CD4-positive, alpha-beta T cell treated with Interleukin-6 at 100 ng/mL for 8 hours (primary cell): ENCODE data around the gene ZBTB40.

Source experiments
- DNase-seq: peaks from one replicate; pipeline ENCODE4 v3.0.0-alpha.2; 2020; ENCODE audit warnings: mixed read lengths, low spot score

Gene ZBTB40

GRCh38 chr1:22465671-22466070, 14.0 kb downstream of the ZBTB40 start:
- DNase-seq, result no peak

- DNase-seq, result no peak
These were observed 18.6 kb downstream of the ZBTB40 start for GRCh38 chr1:22470227-22470626.

DNA sequence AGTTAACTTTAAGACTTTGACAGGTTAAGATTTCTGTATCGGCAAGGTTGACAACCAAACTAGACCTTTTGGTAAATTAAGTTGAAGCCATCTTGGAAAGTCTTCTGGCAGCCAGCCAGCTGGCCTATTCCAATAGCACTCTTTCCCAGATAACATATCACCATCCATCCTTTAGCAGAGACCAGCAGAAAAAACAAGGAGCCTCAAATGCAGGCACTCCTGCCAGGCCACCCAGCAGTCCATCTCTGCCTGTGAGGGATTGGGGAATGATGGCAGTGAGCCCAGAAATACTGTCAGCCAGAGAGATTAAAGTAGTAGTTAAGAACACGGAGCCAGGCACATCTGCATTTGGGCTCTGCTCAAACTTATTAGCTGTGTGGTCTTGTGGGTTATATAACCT, 19.4 kb downstream of the ZBTB40 start:
- no peak for DNase-seq

- no peak for DNase-seq
These were observed 20.0 kb downstream of the ZBTB40 start for GRCh38 chr1:22471610-22472009.

DNA sequence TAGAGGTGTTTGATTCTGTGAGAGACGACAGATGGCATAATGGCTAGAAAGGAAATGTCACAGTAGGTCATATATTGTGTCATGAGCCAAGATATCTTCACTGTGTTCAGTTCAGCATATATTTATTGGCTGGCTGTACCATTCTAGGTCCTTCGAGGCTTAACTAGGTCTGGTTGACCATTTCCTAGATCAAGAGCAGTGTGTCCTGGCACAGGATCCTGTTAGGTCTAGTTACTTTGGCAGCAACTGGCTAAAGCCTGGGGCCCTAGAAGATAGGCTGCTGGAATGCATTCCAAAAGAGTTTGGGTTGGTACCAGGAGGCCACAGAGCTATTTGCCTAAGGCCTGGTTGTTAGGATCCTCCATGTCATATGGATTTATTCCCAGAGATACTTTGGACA, 20.9 kb downstream of the ZBTB40 start:
- DNase-seq, result no peak

DNA sequence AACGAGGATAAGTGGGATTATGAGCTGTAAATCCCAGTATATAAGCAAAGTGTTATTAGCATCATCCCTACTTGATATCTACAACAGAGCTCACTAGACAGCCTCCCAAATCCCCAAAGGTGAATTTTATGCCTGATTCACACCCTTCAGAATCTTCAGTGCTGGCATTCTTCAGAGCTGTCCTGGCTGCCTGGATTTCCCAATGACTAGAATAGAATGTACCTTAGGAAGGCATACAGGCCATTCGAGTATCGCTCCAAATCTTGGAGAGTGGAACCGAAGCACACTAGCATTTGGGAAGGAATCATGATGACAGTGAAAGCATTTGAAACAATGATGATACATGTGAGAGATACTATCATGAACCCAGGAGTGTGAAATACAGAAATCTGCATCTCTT, 22.3 kb downstream of the ZBTB40 start:
- no peak for DNase-seq

GRCh38 chr1:22476566-22476965, 24.9 kb downstream of the ZBTB40 start:
- DNase-seq, result no peak

GRCh38 chr1:22483121-22483520, 31.5 kb downstream of the ZBTB40 start:
- DNase-seq, result no peak

DNA sequence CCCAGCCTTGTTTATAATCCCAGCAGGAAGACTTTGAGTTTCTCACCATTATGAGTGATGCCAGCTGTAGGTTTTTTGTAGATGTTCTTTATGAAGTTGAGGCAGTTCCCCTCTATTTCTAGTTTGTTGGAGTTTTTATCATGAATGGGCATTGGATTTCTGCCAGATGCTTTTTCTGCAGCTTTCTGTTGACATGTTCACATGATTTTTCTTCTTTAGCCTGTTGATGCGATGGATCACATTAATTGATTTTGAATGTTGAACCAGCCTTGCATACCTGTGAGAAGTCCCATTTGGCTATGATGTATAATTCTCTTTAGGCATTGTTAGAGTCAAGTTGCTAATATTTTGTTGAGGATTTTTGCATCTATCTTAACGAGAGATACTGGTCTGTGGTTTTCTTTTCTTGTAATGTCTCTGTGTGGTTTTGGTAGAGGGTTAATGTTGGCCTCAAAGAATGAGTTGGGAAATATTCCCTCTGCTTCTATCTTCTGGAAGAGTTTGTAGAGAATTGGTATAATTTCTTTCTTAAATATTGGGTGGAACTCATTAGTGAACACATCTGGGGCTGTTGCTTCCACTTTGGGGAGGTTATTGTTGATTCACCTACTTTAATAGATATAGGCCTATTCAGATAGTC, 33.2 kb downstream of the ZBTB40 start:
- no peak for DNase-seq

- DNase-seq, result no peak
These were observed 33.8 kb downstream of the ZBTB40 start for GRCh38 chr1:22485431-22485830.

GRCh38 chr1:22487781-22488180, 36.1 kb downstream of the ZBTB40 start:
- DNase-seq, result no peak

DNA sequence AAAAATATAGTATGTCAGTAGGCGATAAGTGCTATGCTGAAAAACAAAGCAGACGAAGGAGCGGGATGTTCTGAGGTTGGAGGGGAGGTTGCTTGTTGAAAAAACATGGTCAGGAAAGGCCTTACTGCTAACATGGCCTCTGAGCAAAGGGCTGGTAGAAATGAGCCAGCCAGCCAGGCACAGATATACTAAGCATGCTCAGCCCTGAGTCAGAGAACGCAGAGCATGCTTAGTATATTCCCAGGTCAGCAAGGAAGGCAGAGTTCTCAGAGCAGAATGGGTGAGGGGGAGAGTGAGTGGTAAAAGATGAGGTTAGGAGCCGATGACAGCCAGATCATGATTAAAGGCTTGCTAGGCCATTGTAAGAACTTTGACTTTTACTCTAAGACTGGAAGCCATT, 36.7 kb downstream of the ZBTB40 start:
- no peak for DNase-seq

DNA sequence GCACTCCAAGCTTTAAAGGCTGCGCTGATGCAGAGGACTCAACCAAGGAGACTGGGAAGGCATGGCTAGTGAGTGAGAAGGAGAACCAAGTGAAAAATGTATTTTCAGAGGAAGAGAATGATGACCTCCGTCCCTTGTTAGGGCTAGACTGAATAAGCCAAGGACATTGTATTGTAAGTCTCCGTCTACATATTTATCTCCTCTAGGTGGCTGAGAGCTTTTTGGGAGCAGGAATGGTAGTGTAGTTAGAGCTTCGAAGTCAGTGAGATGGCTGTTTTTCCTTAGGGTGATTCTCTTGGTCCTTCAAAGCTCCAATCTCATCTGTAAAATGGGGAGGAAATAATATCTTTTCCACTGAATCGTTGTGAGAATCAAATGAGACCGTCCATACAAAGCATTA, 37.6 kb downstream of the ZBTB40 start:
- no peak for DNase-seq

DNA sequence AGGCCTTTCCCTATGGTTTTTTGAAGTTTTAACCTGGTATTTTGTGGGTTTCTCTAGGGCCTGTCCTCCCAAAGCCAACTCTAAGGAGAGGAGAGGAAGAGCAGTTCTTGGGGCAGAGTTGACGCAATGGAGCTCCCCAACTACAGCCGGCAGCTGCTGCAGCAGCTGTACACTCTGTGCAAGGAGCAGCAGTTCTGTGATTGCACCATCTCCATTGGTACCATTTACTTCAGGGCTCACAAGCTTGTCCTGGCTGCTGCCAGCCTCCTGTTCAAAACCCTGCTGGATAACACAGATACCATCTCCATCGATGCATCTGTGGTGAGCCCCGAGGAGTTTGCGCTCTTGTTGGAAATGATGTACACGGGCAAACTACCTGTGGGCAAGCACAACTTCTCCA, 38.2 kb downstream of the ZBTB40 start:
- DNase-seq, result no peak

GRCh38 chr1:22490309-22490708, 38.7 kb downstream of the ZBTB40 start:
- no peak for DNase-seq

GRCh38 chr1:22491995-22492715, 40.5 kb downstream of the ZBTB40 start:
- DNase-seq, result no peak

DNA sequence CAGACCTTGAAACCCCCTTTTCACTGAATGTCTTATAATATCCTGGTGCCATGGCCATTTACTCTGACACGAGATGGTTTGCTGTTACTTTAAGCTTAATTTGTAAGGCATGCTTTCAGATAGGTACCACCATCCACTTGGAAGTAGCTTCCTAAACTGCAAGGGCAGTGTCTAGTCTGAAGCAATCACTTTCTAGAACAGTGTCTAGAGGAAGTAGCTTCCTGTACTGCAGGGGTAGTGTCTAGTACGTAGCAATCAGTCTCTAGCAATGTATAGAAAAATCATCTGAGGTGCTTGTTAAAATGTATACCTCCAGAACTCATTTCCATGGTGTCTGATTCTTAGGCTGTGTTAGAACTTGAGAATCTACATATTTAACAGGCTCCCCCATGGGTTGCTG, 42.5 kb downstream of the ZBTB40 start:
- DNase-seq, result no peak

GRCh38 chr1:22494943-22495579, 43.4 kb downstream of the ZBTB40 start:
- no peak for DNase-seq

- DNase-seq, result no peak
These were observed 45.0 kb downstream of the ZBTB40 start for GRCh38 chr1:22496536-22497160.

DNA sequence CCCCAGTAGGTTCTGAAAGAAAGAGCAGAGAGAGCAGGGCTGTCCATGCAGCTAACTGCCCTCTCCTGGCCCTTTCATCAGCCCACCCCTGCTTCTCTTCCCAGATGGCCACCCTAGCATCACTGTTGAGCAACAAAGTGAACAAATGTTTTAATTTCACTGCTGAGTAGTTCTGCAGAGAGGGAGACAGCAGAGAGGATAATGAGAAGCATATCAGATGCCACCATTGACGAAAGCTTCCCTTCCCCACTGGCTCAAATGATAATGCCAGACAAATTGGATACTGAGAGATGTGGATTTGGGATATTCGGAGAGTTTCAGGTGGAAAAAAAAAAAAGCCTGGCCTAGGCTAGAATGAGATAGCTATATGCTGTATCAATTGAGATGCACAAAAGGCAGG, 46.8 kb downstream of the ZBTB40 start:
- no peak for DNase-seq

DNA sequence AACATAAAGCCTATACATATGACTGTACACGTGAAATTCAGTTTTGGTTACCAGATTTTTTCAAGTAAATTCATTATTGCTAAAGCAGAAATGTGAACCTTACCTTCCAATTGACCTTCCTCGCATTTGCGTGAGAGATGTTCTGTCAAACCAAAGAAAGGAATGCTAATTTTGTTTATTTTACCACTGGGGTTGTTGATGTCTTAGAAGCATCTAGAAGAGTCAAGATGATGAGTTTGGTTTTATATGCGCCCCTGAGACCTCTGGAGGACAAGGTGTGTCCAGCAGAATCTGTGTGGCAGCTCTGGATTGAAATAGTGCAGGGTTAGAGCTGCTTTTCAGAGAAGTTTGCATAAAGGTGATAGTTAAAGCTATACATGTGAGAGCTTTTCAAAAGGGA, 48.4 kb downstream of the ZBTB40 start:
- no peak for DNase-seq

GRCh38 chr1:22500471-22500870, 48.8 kb downstream of the ZBTB40 start:
- no peak for DNase-seq

DNA sequence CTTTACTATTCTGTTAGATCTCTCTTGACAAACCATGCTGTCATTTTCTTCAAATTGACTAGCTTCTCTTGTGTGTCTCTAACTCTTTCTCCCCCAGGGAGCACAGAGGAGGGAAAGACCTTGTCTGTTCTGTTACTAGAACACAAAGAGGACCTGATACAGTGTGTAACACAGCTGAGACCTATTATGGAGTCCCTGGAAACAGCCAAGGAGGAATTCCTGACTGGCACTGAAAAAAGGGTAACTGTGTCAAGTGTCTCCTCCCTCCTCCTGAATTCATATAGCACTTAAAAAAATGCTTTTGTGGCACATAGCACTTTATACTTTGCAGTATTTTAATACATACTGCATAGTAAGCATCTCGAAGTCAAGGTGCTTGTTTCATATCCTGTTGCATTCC, 50.6 kb downstream of the ZBTB40 start:
- DNase-seq, result no peak
